ENCODE results near the gene PRKAG2.
A peak's percentile ranks its signal among the peaks of the same experiment; 100 is the strongest.

PRKAG2 gene

GRCh38 chr7:151901828-151902227 is 24.9 kb upstream of the PRKAG2 start:
- WGBS, 2 donors (ENCODE audit: extremely low coverage in 2 of 2, insufficient read length in 2 of 2, insufficient replicate concordance in 1 of 2), result no CpG with 5 or more reads among the region's 5 CpGs
- H3K4me3 ChIP-seq (ENCODE audit: low read length in 2 of 2), result no peak overlapping the region
- no peak overlapping the region for H2BK5ac ChIP-seq (ENCODE audit: low read length)
- no peak overlapping the region for H3K14ac ChIP-seq (ENCODE audit: low read length)
- peaks cover 0 to 14% (median 0%) of the 10 kb centered on the region in 3 experiments for H3K27me3 ChIP-seq (ENCODE audit: control insufficient read depth in 3 of 3, insufficient read depth in 3 of 3, low read depth in 1 of 3, low read length in 3 of 3)
- no peak overlapping the region for H4K91ac ChIP-seq (ENCODE audit: low read depth, low read length, poor library complexity)
- H3K23ac ChIP-seq (ENCODE audit: low read depth, low read length, poor library complexity), result no peak overlapping the region
- peaks cover 6 to 11% of the 10 kb centered on the region in 2 donors for H3K4me1 ChIP-seq (ENCODE audit: control insufficient read depth in 2 of 2, insufficient read depth in 1 of 2, low read depth in 1 of 2, low read length in 2 of 2)
- H3K27ac ChIP-seq (replicated peaks; ENCODE audit: low read length), result no peak overlapping the region
- H3K9me3 ChIP-seq (replicated peaks in 1 of 2; ENCODE audit: control insufficient read depth in 2 of 2, insufficient read depth in 1 of 2, low read depth in 1 of 2, low read length in 2 of 2), result no peaks in the 10 kb centered on the region
- no peaks in the 10 kb centered on the region for H3K36me3 ChIP-seq (replicated peaks in 1 of 2; ENCODE audit: control insufficient read depth in 2 of 2, insufficient read depth in 2 of 2, low read length in 2 of 2)
- peak overlapping the region; percentile 39 for H2BK15ac ChIP-seq (ENCODE audit: low read length)
- H4K8ac ChIP-seq (ENCODE audit: low read depth, low read length), result no peak overlapping the region
- no peaks in the 10 kb centered on the region for H3K79me1 ChIP-seq (ENCODE audit: low read depth, low read length)
- no peak overlapping the region for H3K4ac ChIP-seq (ENCODE audit: low read length)
- no peak overlapping the region for H2BK120ac ChIP-seq (ENCODE audit: low read depth, low read length)
- no peak overlapping the region for H2BK12ac ChIP-seq (ENCODE audit: low read length)
- H2AFZ ChIP-seq (ENCODE audit: low read length), result no peak overlapping the region
- no peak overlapping the region for H3K9ac ChIP-seq (ENCODE audit: low read depth, low read length, poor library complexity)
- no peak overlapping the region for H3K18ac ChIP-seq (ENCODE audit: low read length)
- peak overlapping the region; percentile 51 for H2AK5ac ChIP-seq (ENCODE audit: low read depth, low read length)
- no peak overlapping the region for H3K4me2 ChIP-seq (ENCODE audit: insufficient read depth, low read length, poor library complexity, severe bottlenecking)
- DNase-seq (ENCODE audit: low spot score), result no peak

- DNase-seq (ENCODE audit: low spot score), result no peak
- H2BK5ac ChIP-seq (ENCODE audit: low read length), result no peak overlapping the region
- H2BK12ac ChIP-seq (ENCODE audit: low read length), result no peak overlapping the region
- H3K4me1 ChIP-seq (ENCODE audit: control insufficient read depth in 2 of 2, insufficient read depth in 1 of 2, low read depth in 1 of 2, low read length in 2 of 2), result peaks cover 6 to 14% of the 10 kb centered on the region in 2 donors
- H2AFZ ChIP-seq (ENCODE audit: low read length), result no peak overlapping the region
- H3K4ac ChIP-seq (ENCODE audit: low read length), result no peak overlapping the region
- no peak overlapping the region for H3K9ac ChIP-seq (ENCODE audit: low read depth, low read length, poor library complexity)
- no peaks in the 10 kb centered on the region for H3K79me1 ChIP-seq (ENCODE audit: low read depth, low read length)
- no peak overlapping the region for H3K23ac ChIP-seq (ENCODE audit: low read depth, low read length, poor library complexity)
- H3K27ac ChIP-seq (replicated peaks; ENCODE audit: low read length), result no peak overlapping the region
- peaks cover 0 to 14% (median 0%) of the 10 kb centered on the region in 3 experiments for H3K27me3 ChIP-seq (ENCODE audit: control insufficient read depth in 3 of 3, insufficient read depth in 3 of 3, low read depth in 1 of 3, low read length in 3 of 3)
- H4K8ac ChIP-seq (ENCODE audit: low read depth, low read length), result no peak overlapping the region
- no peak overlapping the region for H4K91ac ChIP-seq (ENCODE audit: low read depth, low read length, poor library complexity)
- no peak overlapping the region for H3K14ac ChIP-seq (ENCODE audit: low read length)
- no CpG with 5 or more reads among the region's 17 CpGs for WGBS, 2 donors (ENCODE audit: extremely low coverage in 2 of 2, insufficient read length in 2 of 2, insufficient replicate concordance in 1 of 2)
- no peak overlapping the region for H2BK120ac ChIP-seq (ENCODE audit: low read depth, low read length)
- H2AK5ac ChIP-seq (ENCODE audit: low read depth, low read length), result peak overlapping the region; percentile 51
- H3K4me2 ChIP-seq (ENCODE audit: insufficient read depth, low read length, poor library complexity, severe bottlenecking), result no peak overlapping the region
- no peak overlapping the region for H3K4me3 ChIP-seq (ENCODE audit: low read length in 2 of 2)
- H2BK15ac ChIP-seq (ENCODE audit: low read length), result peak overlapping the region; percentile 39
- H3K18ac ChIP-seq (ENCODE audit: low read length), result no peak overlapping the region
- no peaks in the 10 kb centered on the region for H3K9me3 ChIP-seq (replicated peaks in 1 of 2; ENCODE audit: control insufficient read depth in 2 of 2, insufficient read depth in 1 of 2, low read depth in 1 of 2, low read length in 2 of 2)
- H3K36me3 ChIP-seq (replicated peaks in 1 of 2; ENCODE audit: control insufficient read depth in 2 of 2, insufficient read depth in 2 of 2, low read length in 2 of 2), result no peaks in the 10 kb centered on the region
Measured at GRCh38 chr7:151900986-151901621, 24.2 kb upstream of the PRKAG2 start.

GRCh38 chr7:151900591-151900985 is 23.7 kb upstream of the PRKAG2 start:
- Histone ChIP-seq H3K4me2 (ENCODE audit: insufficient read depth, low read length, poor library complexity, severe bottlenecking) (no peak overlapping the region), H3K4me1 (ENCODE audit: control insufficient read depth in 2 of 2, insufficient read depth in 1 of 2, low read depth in 1 of 2, low read length in 2 of 2) (peaks cover 6 to 15% of the 10 kb centered on the region in 2 donors), H3K23ac (ENCODE audit: low read depth, low read length, poor library complexity) (no peak overlapping the region), H3K79me1 (ENCODE audit: low read depth, low read length) (no peaks in the 10 kb centered on the region), H3K18ac (ENCODE audit: low read length) (peak overlapping the region; percentile 40), H4K91ac (ENCODE audit: low read depth, low read length, poor library complexity) (no peak overlapping the region), H2BK120ac (ENCODE audit: low read depth, low read length) (no peak overlapping the region), H2BK12ac (ENCODE audit: low read length) (no peak overlapping the region), H3K9me3 (replicated peaks in 1 of 2; ENCODE audit: control insufficient read depth in 2 of 2, insufficient read depth in 1 of 2, low read depth in 1 of 2, low read length in 2 of 2) (no peaks in the 10 kb centered on the region), H3K4ac (ENCODE audit: low read length) (no peak overlapping the region), H3K36me3 (replicated peaks in 1 of 2; ENCODE audit: control insufficient read depth in 2 of 2, insufficient read depth in 2 of 2, low read length in 2 of 2) (no peaks in the 10 kb centered on the region), H3K14ac (ENCODE audit: low read length) (no peak overlapping the region), H3K27ac (replicated peaks; ENCODE audit: low read length) (no peak overlapping the region), H2AK5ac (ENCODE audit: low read depth, low read length) (no peak overlapping the region), H2BK15ac (ENCODE audit: low read length) (no peak overlapping the region), H3K9ac (ENCODE audit: low read depth, low read length, poor library complexity) (no peak overlapping the region), H3K27me3 (ENCODE audit: control insufficient read depth in 3 of 3, insufficient read depth in 3 of 3, low read depth in 1 of 3, low read length in 3 of 3) (peaks cover 0 to 17% (median 0%) of the 10 kb centered on the region in 3 experiments), H2BK5ac (ENCODE audit: low read length) (no peak overlapping the region), H2AFZ (ENCODE audit: low read length) (no peak overlapping the region), H4K8ac (ENCODE audit: low read depth, low read length) (peak overlapping the region; percentile 9), H3K4me3 (ENCODE audit: low read length in 2 of 2) (no peak overlapping the region)
- no peak for DNase-seq (ENCODE audit: low spot score)
- WGBS, 2 donors (ENCODE audit: extremely low coverage in 2 of 2, insufficient read length in 2 of 2, insufficient replicate concordance in 1 of 2), result no CpG with 5 or more reads among the region's 5 CpGs

- Histone ChIP-seq H2BK12ac (ENCODE audit: low read length) (no peak overlapping the region), H3K14ac (ENCODE audit: low read length) (no peak overlapping the region), H3K27me3 (ENCODE audit: control insufficient read depth in 3 of 3, insufficient read depth in 3 of 3, low read depth in 1 of 3, low read length in 3 of 3) (peaks cover 0 to 18% (median 0%) of the 10 kb centered on the region in 3 experiments), H2BK5ac (ENCODE audit: low read length) (no peak overlapping the region), H3K23ac (ENCODE audit: low read depth, low read length, poor library complexity) (no peak overlapping the region), H3K9me3 (replicated peaks in 1 of 2; ENCODE audit: control insufficient read depth in 2 of 2, insufficient read depth in 1 of 2, low read depth in 1 of 2, low read length in 2 of 2) (no peaks in the 10 kb centered on the region), H3K4ac (ENCODE audit: low read length) (no peak overlapping the region), H3K4me2 (ENCODE audit: insufficient read depth, low read length, poor library complexity, severe bottlenecking) (no peak overlapping the region), H2AFZ (ENCODE audit: low read length) (no peak overlapping the region), H3K4me1 (ENCODE audit: control insufficient read depth in 2 of 2, insufficient read depth in 1 of 2, low read depth in 1 of 2, low read length in 2 of 2) (peaks cover 6 to 16% of the 10 kb centered on the region in 2 donors), H2BK120ac (ENCODE audit: low read depth, low read length) (no peak overlapping the region), H3K27ac (replicated peaks; ENCODE audit: low read length) (no peak overlapping the region), H3K4me3 (ENCODE audit: low read length in 2 of 2) (no peak overlapping the region), H2AK5ac (ENCODE audit: low read depth, low read length) (peak overlapping the region; percentile 77), H3K18ac (ENCODE audit: low read length) (peak overlapping the region; percentile 44), H3K9ac (ENCODE audit: low read depth, low read length, poor library complexity) (no peak overlapping the region), H3K79me1 (ENCODE audit: low read depth, low read length) (no peaks in the 10 kb centered on the region), H4K91ac (ENCODE audit: low read depth, low read length, poor library complexity) (no peak overlapping the region), H3K36me3 (replicated peaks in 1 of 2; ENCODE audit: control insufficient read depth in 2 of 2, insufficient read depth in 2 of 2, low read length in 2 of 2) (no peaks in the 10 kb centered on the region), H4K8ac (ENCODE audit: low read depth, low read length) (no peak overlapping the region), H2BK15ac (ENCODE audit: low read length) (peak overlapping the region; percentile 19)
- WGBS, 2 donors (ENCODE audit: extremely low coverage in 2 of 2, insufficient read length in 2 of 2, insufficient replicate concordance in 1 of 2), result no CpG with 5 or more reads among the region's 18 CpGs
- DNase-seq (ENCODE audit: low spot score), result no peak
Measured at GRCh38 chr7:151899513-151900360, 22.8 kb upstream of the PRKAG2 start.
